ENCODE data around the gene FAM13C.

- TF ChIP-seq, protein P1, sequence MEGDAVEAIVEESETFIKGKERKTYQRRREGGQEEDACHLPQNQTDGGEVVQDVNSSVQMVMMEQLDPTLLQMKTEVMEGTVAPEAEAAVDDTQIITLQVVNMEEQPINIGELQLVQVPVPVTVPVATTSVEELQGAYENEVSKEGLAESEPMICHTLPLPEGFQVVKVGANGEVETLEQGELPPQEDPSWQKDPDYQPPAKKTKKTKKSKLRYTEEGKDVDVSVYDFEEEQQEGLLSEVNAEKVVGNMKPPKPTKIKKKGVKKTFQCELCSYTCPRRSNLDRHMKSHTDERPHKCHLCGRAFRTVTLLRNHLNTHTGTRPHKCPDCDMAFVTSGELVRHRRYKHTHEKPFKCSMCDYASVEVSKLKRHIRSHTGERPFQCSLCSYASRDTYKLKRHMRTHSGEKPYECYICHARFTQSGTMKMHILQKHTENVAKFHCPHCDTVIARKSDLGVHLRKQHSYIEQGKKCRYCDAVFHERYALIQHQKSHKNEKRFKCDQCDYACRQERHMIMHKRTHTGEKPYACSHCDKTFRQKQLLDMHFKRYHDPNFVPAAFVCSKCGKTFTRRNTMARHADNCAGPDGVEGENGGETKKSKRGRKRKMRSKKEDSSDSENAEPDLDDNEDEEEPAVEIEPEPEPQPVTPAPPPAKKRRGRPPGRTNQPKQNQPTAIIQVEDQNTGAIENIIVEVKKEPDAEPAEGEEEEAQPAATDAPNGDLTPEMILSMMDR (IDR thresholded peaks at IDR 0.05): no peak
- no peak for TF ChIP-seq POLR2A (IDR thresholded peaks at IDR 0.05)
Observed at GRCh38 chr10:59281861-59282260, 80.5 kb downstream of the FAM13C start.
